Central memory CD4-positive, alpha-beta T cell (primary cell): ENCODE results near the gene IFIH1.

Experiments used
- DNase-seq: peaks from one replicate; pipeline ENCODE4 v3.0.0; 2022

Gene IFIH1

GRCh38 chr2:162308747-162309503, 9.6 kb downstream of the IFIH1 start:
- no peak for DNase-seq

- DNase-seq, result no peak
These were observed 12.6 kb downstream of the IFIH1 start for GRCh38 chr2:162305901-162306300.

- DNase-seq, result no peak
These were observed 16.6 kb downstream of the IFIH1 start for GRCh38 chr2:162301877-162302276.

GRCh38 chr2:162301151-162301804, 17.2 kb downstream of the IFIH1 start:
- DNase-seq, result peak; percentile 50

- DNase-seq, result no peak
These were observed 18.2 kb downstream of the IFIH1 start for GRCh38 chr2:162300266-162300665.

- DNase-seq, result no peak
These were observed 19.7 kb downstream of the IFIH1 start for GRCh38 chr2:162298669-162299335.

- peak; percentile 56 for DNase-seq
These were observed 20.4 kb downstream of the IFIH1 start for GRCh38 chr2:162297925-162298552.

- no peak for DNase-seq
These were observed 23.5 kb downstream of the IFIH1 start for GRCh38 chr2:162295009-162295408.

- no peak for DNase-seq
These were observed 25.2 kb downstream of the IFIH1 start for GRCh38 chr2:162293122-162293786.

- no peak for DNase-seq
These were observed 26.7 kb downstream of the IFIH1 start for GRCh38 chr2:162291748-162292147.

- no peak for DNase-seq
These were observed 35.6 kb downstream of the IFIH1 start for GRCh38 chr2:162282765-162283425.

- no peak for DNase-seq
These were observed 37.8 kb downstream of the IFIH1 start for GRCh38 chr2:162280654-162281053.

- no peak for DNase-seq
These were observed 41.1 kb downstream of the IFIH1 start for GRCh38 chr2:162277381-162277780.

- DNase-seq, result no peak
These were observed 50.5 kb downstream of the IFIH1 start for GRCh38 chr2:162267996-162268395.

GRCh38 chr2:162267496-162267895, 51.0 kb downstream of the IFIH1 start:
- no peak for DNase-seq

GRCh38 chr2:162266460-162266760, 52.1 kb downstream of the IFIH1 start:
- no peak for DNase-seq

- no peak for DNase-seq
These were observed 52.6 kb downstream of the IFIH1 start for GRCh38 chr2:162265666-162266459.

GRCh38 chr2:162261032-162261945, 57.2 kb downstream of the IFIH1 start:
- DNase-seq, result no peak

- no peak for DNase-seq
These were observed 59.8 kb downstream of the IFIH1 start for GRCh38 chr2:162258686-162259085.

- DNase-seq, result no peak
These were observed 60.3 kb downstream of the IFIH1 start for GRCh38 chr2:162258169-162258568.

GRCh38 chr2:162257425-162257824, 61.1 kb downstream of the IFIH1 start:
- DNase-seq, result no peak
